ENCODE data around the gene RTBDN.
"Not testable (repeated sequence)": the region's sequence is repeated elsewhere in the genome, so short reads cannot be mapped to it uniquely, and the experiment has no call there.

RTBDN gene

GRCh38 chr19:12825254-12826131 is 8.9 kb downstream of the RTBDN start:
- no peak for DNase-seq (ENCODE audit: low read depth in 2 of 2)

- DNase-seq (ENCODE audit: low read depth in 2 of 2) = no peak
Measured at GRCh38 chr19:12821761-12822160, 12.6 kb downstream of the RTBDN start.

- not testable (repeated sequence) for DNase-seq (ENCODE audit: low read depth in 2 of 2)
Measured at GRCh38 chr19:12817810-12818209, 16.6 kb downstream of the RTBDN start.

GRCh38 chr19:12817188-12817587 is 17.2 kb downstream of the RTBDN start:
- DNase-seq (ENCODE audit: low read depth in 2 of 2) = not testable (repeated sequence)

GRCh38 chr19:12815088-12815487 is 19.3 kb downstream of the RTBDN start:
- DNase-seq (ENCODE audit: low read depth in 2 of 2) = no peak

GRCh38 chr19:12806242-12807081 is 27.9 kb downstream of the RTBDN start, which contains the start of gene RNASEH2A:
Gene RNASEH2A (plus strand): TSS chr19:12806584. CDS start chr19:12806674, 90 bp downstream.
- DNase-seq (ENCODE audit: low read depth in 2 of 2) = peak; percentile 70 to 72

- DNase-seq (ENCODE audit: low read depth in 2 of 2) = no peak
Measured at GRCh38 chr19:12804051-12804450, 30.3 kb downstream of the RTBDN start.

- DNase-seq (ENCODE audit: low read depth in 2 of 2) = no peak
Measured at GRCh38 chr19:12802267-12803106, 31.9 kb downstream of the RTBDN start.

GRCh38 chr19:12801466-12802266 is 32.7 kb downstream of the RTBDN start, which contains the start of the genes PRDX2 and THSD8:
Gene PRDX2 (minus strand): TSS chr19:12801800. CDS start chr19:12801261, 539 bp downstream.
Gene THSD8 (plus strand): TSS chr19:12802069. CDS start chr19:12802072, 3 bp downstream.
- DNase-seq (ENCODE audit: low read depth in 2 of 2) = no peak

- DNase-seq (ENCODE audit: low read depth in 2 of 2) = no peak
Measured at GRCh38 chr19:12800923-12801465, 33.4 kb downstream of the RTBDN start.

GRCh38 chr19:12800466-12800770 is 34.0 kb downstream of the RTBDN start:
- no peak for DNase-seq (ENCODE audit: low read depth in 2 of 2)

GRCh38 chr19:12799742-12800465 is 34.5 kb downstream of the RTBDN start:
- DNase-seq (ENCODE audit: low read depth in 2 of 2) = no peak

GRCh38 chr19:12797607-12798006 is 36.8 kb downstream of the RTBDN start:
- DNase-seq (ENCODE audit: low read depth in 2 of 2) = not testable (repeated sequence)

GRCh38 chr19:12797141-12797587 is 37.2 kb downstream of the RTBDN start:
- DNase-seq (ENCODE audit: low read depth in 2 of 2) = no peak

- peak in 1 of 2 donors; percentile 58 for DNase-seq (ENCODE audit: low read depth in 2 of 2)
Measured at GRCh38 chr19:12796146-12797071, 38.0 kb downstream of the RTBDN start.

GRCh38 chr19:12794971-12795381 is 39.4 kb downstream of the RTBDN start:
- no peak for DNase-seq (ENCODE audit: low read depth in 2 of 2)

GRCh38 chr19:12794196-12794941 is 40.0 kb downstream of the RTBDN start:
- no peak for DNase-seq (ENCODE audit: low read depth in 2 of 2)

Measured in stimulated activated CD8-positive, alpha-beta memory T cell treated with anti-CD3 and anti-CD28 coated beads, Interleukin-7, amount 100 ng/mL, for 1 hour (primary cell).